Smooth muscle cell (in vitro differentiated cells): Measurements from ENCODE around the gene GIPC2. TPM values are rescaled to one million over a fixed set of nuclear protein-coding genes. Genes with fewer than 3 reads are reported as not detected.

Source experiments
- DNase-seq: peaks from one replicate; lab custom pipeline; 2025; ENCODE audit not compliant: unreplicated experiment; lab: John Stamatoyannopoulos, UW
- H2AFZ ChIP-seq: fragments of 200-600 bp; sonication (generic); 2 replicates; pipeline ENCODE4 v1.6.0; 2016; ENCODE audit warnings: antibody characterized with exemption, low read depth, mild to moderate bottlenecking
- H3F3A ChIP-seq: fragments of 200-600 bp; sonication (generic); 2 replicates; pipeline ENCODE4 v1.6.0; 2017; ENCODE audit warnings: antibody characterized with exemption, low read depth
- H3K27ac ChIP-seq: fragments of 200-600 bp; sonication (generic); 2 replicates; pipeline ENCODE4 v1.5.1; 2016; ENCODE audit warnings: low read depth, mild to moderate bottlenecking
- H3K27me3 ChIP-seq: fragments of 200-600 bp; sonication (generic); 2 replicates; pipeline ENCODE4 v1.6.1; 2016; ENCODE audit warnings: low read depth, mild to moderate bottlenecking
- H3K36me3 ChIP-seq: fragments of 200-600 bp; sonication (generic); 2 replicates; pipeline ENCODE4 v1.5.1; 2016; ENCODE audit warnings: low read depth
- H3K4me1 ChIP-seq: fragments of 200-600 bp; sonication (generic); 2 replicates; pipeline ENCODE4 v1.5.1; 2016; ENCODE audit warnings: low read depth
- H3K4me2 ChIP-seq: fragments of 200-600 bp; sonication (generic); 2 replicates; pipeline ENCODE4 v1.6.0; 2016; ENCODE audit warnings: mild to moderate bottlenecking
- H3K4me3 ChIP-seq: fragments of 200-600 bp; sonication (generic); 2 replicates; pipeline ENCODE4 v1.5.1; 2016; ENCODE audit warnings: mild to moderate bottlenecking
- H3K79me2 ChIP-seq: fragments of 200-600 bp; sonication (generic); 2 replicates; pipeline ENCODE4 v1.6.0; 2016; ENCODE audit warnings: low read depth, mild to moderate bottlenecking
- H3K9ac ChIP-seq: fragments of 200-600 bp; sonication (generic); 2 replicates; pipeline ENCODE4 v1.6.0; 2016; ENCODE audit warnings: low read depth
- H3K9me3 ChIP-seq: fragments of 200-600 bp; sonication (generic); replicated peaks from 2 replicates; pipeline ENCODE4 v1.5.1; 2016; ENCODE audit warnings: low read depth
- H4K20me1 ChIP-seq: fragments of 200-600 bp; sonication (generic); 2 replicates; pipeline ENCODE4 v1.6.0; 2016; ENCODE audit warnings: low read depth
- WGBS: methylation state at CpG from one replicate; pipeline ENCODE4 v1.1.7; 2016; ENCODE audit warnings: low lambda C conversion rate; 5-methylcytosine and 5-hydroxymethylcytosine counted together
- polyA plus RNA-seq: library from polyadenylated mRNA; unstranded; fragments of >200 nt; fragmentation: Nextera tagmentation; extraction: Ambion mirVana; gene quantifications from 2 replicates; pipeline ENCODE4 v1.2.1, GENCODE V29; 2016
- total RNA-seq: library from RNA; depleted of rRNA; stranded (reverse); fragments of >200 nt; gene quantifications from 2 replicates; pipeline ENCODE4 v1.2.3, GENCODE V29; 2014
- TF ChIP-seq, protein P1 (sequence below): fragments of 200-600 bp; sonication (generic); IDR thresholded peaks from 2 replicates; pipeline ENCODE4 v1.5.1; 2017; ENCODE audit warnings: borderline replicate concordance, mild to moderate bottlenecking, antibody characterized with exemption; ENCODE audit not compliant: insufficient read depth, poor library complexity, severe bottlenecking

Gene GIPC2
- total and polyA plus RNA-seq, 2 experiments from 2014 or later = 0.05 TPM; not detected in 1

DNA sequence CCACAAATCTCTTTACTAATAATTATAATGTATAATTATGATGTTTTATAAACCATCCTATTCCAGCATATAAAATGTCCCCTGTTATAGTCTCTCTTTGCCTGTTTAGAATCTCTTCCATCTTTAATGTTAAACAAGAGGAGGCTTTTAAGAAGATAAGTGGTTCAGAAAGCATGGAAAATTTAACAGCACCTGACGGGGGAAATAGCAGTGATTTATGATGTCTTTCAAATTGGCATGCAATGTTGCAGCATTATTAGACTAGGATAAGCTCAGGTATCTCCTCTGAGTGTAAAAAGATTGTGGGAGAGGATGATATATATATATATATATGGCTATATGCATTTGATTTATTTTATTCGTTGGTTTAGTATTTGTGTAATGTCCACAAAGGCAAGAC, 24.4 kb downstream of the GIPC2 start:
- H3K79me2 ChIP-seq = no peaks in the 10 kb centered on the region
- H3K36me3 ChIP-seq = no peaks in the 10 kb centered on the region
- no peak overlapping the region for H2AFZ ChIP-seq
- no peak overlapping the region for H3K27ac ChIP-seq
- TF ChIP-seq, protein P1, sequence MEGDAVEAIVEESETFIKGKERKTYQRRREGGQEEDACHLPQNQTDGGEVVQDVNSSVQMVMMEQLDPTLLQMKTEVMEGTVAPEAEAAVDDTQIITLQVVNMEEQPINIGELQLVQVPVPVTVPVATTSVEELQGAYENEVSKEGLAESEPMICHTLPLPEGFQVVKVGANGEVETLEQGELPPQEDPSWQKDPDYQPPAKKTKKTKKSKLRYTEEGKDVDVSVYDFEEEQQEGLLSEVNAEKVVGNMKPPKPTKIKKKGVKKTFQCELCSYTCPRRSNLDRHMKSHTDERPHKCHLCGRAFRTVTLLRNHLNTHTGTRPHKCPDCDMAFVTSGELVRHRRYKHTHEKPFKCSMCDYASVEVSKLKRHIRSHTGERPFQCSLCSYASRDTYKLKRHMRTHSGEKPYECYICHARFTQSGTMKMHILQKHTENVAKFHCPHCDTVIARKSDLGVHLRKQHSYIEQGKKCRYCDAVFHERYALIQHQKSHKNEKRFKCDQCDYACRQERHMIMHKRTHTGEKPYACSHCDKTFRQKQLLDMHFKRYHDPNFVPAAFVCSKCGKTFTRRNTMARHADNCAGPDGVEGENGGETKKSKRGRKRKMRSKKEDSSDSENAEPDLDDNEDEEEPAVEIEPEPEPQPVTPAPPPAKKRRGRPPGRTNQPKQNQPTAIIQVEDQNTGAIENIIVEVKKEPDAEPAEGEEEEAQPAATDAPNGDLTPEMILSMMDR = no peak
- H3K27me3 ChIP-seq = peaks cover 15% of the 10 kb centered on the region
- no peak overlapping the region for H3K4me3 ChIP-seq
- H3K4me1 ChIP-seq = no peaks in the 10 kb centered on the region
- no peaks in the 10 kb centered on the region for H3F3A ChIP-seq
- 71% methylated on average over 2 of the region's 2 CpGs for WGBS
- DNase-seq = no peak
- no peaks in the 10 kb centered on the region for H3K9me3 ChIP-seq
- H3K9ac ChIP-seq = no peak overlapping the region
- no peak overlapping the region for H3K4me2 ChIP-seq
- H4K20me1 ChIP-seq = no peaks in the 10 kb centered on the region

GRCh38 chr1:78070758-78071157, 25.0 kb downstream of the GIPC2 start:
- Histone ChIP-seq H3K4me1 (no peaks in the 10 kb centered on the region), H3K36me3 (no peaks in the 10 kb centered on the region), H3K9me3 (no peaks in the 10 kb centered on the region), H3K9ac (no peak overlapping the region), H3K4me2 (no peak overlapping the region), H3K4me3 (no peak overlapping the region), H4K20me1 (no peaks in the 10 kb centered on the region), H2AFZ (no peak overlapping the region), H3K27me3 (peaks cover 15% of the 10 kb centered on the region), H3F3A (no peaks in the 10 kb centered on the region), H3K79me2 (no peaks in the 10 kb centered on the region), H3K27ac (no peak overlapping the region)
- 76% methylated on average over 2 of the region's 2 CpGs for WGBS
- TF ChIP-seq, protein P1 = no peak
- DNase-seq = no peak

GRCh38 chr1:78071696-78072095, 25.9 kb downstream of the GIPC2 start:
- Histone ChIP-seq H3K9me3 (no peaks in the 10 kb centered on the region), H3K4me2 (no peak overlapping the region), H2AFZ (no peak overlapping the region), H3K9ac (no peak overlapping the region), H3K4me1 (no peaks in the 10 kb centered on the region), H3K27ac (no peak overlapping the region), H3K36me3 (no peaks in the 10 kb centered on the region), H3F3A (no peaks in the 10 kb centered on the region), H3K79me2 (no peaks in the 10 kb centered on the region), H4K20me1 (no peaks in the 10 kb centered on the region), H3K27me3 (peaks cover 15% of the 10 kb centered on the region), H3K4me3 (no peak overlapping the region)
- WGBS = 61% methylated on average over 5 of the region's 5 CpGs
- TF ChIP-seq, protein P1 = no peak
- DNase-seq = no peak

DNA sequence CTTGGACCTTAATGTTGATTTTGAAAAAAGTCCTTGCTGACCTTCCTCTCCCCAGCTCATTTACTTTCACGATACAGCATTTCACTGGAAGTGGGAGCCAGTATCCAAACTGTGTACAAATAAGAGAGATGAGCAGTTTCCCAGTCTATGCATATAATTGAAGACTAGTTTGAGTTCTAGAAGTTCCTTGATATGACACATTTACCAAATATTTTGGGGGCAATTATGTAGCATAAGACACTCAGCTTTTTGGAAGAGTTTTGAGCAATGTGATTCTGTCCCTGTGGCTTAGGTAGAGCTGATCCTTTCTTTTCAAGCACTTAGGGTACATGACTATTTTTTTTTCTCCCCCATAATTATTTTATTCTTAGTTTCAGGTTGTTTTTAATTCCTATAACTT, 26.4 kb downstream of the GIPC2 start:
- no peak overlapping the region for H3K9ac ChIP-seq
- no peaks in the 10 kb centered on the region for H3F3A ChIP-seq
- H3K27me3 ChIP-seq = peaks cover 15% of the 10 kb centered on the region
- H3K4me1 ChIP-seq = no peaks in the 10 kb centered on the region
- no peak overlapping the region for H3K27ac ChIP-seq
- no peak overlapping the region for H2AFZ ChIP-seq
- H3K4me3 ChIP-seq = no peak overlapping the region
- H3K9me3 ChIP-seq = no peaks in the 10 kb centered on the region
- no peaks in the 10 kb centered on the region for H3K79me2 ChIP-seq
- H3K4me2 ChIP-seq = no peak overlapping the region
- no peaks in the 10 kb centered on the region for H3K36me3 ChIP-seq
- TF ChIP-seq, protein P1 = no peak
- DNase-seq = no peak
- WGBS = 78% methylated on average over 1 of the region's 1 CpG
- H4K20me1 ChIP-seq = no peaks in the 10 kb centered on the region
